G401.6 (cell line): Measurements from ENCODE around the gene CTBP2.

Experiments used
- FAIRE-seq: peaks from 2 replicates; lab custom pipeline; 2012; peaks lifted over from hg19 to GRCh38; lab: Jason Lieb, UNC

The CTBP2 gene

GRCh38 chr10:125159932-125160855 is at the start of gene CTBP2:
TSS of gene CTBP2 (minus strand) at chr10:125160563.
- FAIRE-seq, result no peak

- FAIRE-seq, result no peak
Observed at GRCh38 chr10:125209591-125210355, 49.4 kb upstream of the CTBP2 start.

DNA sequence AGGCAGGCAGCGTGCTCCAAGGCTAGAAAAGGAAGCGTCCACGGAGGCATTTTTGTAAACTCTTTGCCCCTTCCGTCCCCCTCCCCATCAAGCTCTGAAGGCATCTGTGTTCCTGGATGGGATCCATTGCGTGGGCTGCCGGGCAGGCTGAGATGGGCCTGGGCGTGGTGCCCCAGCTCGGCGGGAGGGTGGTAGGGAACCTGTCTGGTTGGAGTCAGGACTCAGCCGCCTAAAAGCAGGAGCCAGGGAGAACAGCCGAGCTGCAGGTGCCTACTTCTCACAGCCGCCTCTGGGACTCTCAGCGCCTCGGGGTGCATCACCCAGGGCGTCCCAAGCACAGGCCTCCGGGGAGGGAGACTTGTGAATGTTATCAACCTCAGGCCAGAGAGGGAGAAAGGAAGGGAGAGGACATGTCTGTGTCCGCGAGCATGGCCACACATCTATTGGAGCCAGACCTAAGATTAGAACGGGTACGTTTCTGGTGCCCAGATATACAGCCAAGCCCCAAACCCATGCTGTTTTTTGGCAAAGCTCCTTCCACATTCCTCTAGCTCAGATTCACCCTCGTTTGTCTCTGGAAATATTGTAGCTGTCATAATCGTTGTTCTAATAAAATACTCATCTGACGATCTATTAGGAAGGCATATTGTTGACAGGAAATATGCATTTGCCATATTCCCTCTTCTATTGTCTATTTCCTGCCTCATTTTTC is 48.6 kb upstream of the CTBP2 start:
- FAIRE-seq, result no peak

GRCh38 chr10:125206623-125207022 is 46.3 kb upstream of the CTBP2 start:
- no peak for FAIRE-seq

GRCh38 chr10:125205431-125205830 is 45.1 kb upstream of the CTBP2 start:
- FAIRE-seq, result no peak

DNA sequence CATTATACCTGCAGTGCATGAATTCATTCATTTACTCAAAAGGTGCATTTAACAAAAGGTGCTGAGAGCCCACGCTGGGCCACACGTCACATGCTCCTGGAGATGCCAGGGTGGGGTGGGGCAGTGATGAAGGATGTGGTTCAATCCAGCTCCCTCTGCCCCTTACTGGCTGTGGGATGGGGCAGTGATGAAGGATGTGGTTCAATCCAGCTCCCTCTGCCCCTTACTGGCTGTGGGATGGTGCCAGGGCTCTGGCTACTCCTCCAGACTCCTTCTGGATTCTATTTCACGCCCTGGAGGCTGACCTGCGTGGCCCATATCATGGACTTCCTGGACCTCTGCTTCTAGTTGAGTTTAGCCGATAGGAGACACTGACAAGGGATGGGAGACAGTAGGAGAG is 44.0 kb upstream of the CTBP2 start:
- FAIRE-seq, result no peak

DNA sequence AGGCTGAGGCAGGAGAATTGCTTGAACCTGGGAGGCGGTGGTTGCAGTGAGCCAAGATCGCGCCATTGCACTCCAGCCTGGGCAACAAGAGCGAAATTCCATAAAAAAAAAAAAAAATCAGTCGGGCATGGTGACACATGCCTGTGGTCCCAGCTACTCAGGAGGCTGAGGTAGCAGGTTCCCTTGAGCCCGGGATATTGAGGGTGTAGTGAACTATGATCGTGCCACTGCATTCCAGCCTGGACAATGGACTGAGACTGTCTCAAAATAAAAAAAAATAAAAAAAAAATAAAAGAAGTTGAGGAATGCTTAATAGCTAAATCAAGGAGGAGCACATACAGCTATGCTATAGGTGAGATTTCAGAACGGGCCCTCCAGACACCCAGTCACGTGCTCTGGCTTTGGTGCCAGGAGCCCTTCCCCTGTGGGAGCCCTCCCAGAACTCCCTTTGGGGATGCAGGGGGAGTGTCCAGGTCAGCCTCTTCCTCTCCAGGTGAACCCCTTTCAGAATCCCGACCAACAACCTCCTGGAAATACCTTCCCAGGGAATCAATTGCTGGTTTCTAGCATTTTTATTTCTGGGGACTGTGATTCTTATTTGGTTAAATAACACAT is 42.9 kb upstream of the CTBP2 start:
- FAIRE-seq, result no peak

DNA sequence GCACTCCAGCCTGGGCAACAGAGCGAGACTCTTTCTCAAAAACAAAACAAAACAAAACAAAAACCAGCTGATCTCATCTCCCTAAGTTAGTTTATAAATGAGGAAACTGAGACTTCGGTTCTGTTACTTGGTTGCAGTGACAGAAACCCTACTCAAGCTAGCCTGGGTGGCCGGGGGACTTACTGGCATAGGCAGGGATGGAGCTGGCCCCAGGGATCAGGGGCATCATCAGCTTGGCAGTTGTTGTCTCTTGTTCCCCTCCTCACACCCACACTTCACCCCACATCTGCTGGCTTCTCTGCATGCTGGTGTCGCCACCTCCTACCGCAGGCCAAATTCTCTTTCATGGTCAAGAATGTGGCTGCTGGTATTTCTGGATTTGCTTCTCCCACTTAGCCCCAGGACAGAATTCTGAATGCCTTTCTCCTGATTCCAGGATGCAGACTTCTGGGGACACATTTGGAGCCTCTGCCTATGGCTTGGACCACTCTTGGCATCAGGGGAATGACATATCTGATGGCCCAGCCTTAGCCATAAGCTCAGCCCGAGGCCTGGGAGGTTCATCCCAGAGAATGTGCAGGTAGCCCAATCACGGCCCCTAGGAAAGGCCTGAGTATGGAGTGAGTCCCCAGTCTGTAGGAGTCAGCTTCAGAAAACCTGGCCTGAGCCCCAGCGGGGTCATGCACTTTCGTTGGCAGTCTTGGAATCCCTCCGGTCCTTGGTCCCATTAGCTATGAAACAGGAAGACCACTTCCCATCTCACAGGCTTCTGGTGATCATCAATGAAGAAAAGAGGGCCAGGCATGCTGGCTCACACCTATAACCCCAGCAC is 41.6 kb upstream of the CTBP2 start:
- no peak for FAIRE-seq

- FAIRE-seq, result no peak
Observed at GRCh38 chr10:125201108-125201524, 40.8 kb upstream of the CTBP2 start.

DNA sequence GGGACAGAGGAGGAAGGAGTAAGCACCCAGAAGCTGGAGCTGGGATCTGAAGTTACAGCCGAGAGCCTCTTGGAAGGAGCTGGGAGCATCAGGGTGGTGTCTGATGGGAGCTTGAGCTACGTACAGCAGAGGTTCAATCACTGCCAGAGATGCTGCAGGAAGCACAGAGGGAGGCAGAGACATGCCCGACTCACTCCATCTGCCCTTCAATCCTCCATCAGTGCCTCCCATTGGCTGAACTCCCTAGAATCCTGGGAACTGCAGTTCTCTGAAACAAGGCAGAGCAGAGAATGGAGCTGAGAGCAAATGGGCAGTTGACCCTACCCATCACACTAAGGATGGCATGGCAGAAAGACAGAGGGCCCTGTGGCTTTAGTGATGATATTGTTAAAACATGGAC is 40.0 kb upstream of the CTBP2 start:
- FAIRE-seq, result no peak

GRCh38 chr10:125199270-125199669 is 38.9 kb upstream of the CTBP2 start:
- FAIRE-seq, result no peak

- no peak for FAIRE-seq
Observed at GRCh38 chr10:125194814-125195213, 34.5 kb upstream of the CTBP2 start.

GRCh38 chr10:125193306-125193877 is 33.0 kb upstream of the CTBP2 start:
- FAIRE-seq, result no peak

DNA sequence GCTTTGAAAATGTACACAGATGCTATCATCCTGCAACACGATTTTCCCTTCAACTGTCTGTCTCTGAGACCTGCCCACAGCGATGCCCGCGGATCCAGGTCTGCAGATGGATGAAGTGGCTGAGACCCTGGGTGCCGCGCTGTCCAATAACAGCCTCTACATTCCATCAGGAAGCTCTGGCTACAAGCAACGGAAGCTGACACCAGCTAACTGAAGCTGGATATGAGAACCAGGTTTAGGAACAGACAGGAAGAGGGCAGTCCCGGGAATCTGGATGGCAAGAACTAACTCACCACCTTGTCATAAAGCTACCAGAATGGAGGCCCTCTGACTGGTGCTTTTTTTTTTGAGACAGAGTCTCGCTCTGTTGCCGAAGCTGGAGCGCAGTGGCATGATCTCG is 32.3 kb upstream of the CTBP2 start:
- FAIRE-seq, result no peak

- no peak for FAIRE-seq
Observed at GRCh38 chr10:125192005-125192404, 31.6 kb upstream of the CTBP2 start.

DNA sequence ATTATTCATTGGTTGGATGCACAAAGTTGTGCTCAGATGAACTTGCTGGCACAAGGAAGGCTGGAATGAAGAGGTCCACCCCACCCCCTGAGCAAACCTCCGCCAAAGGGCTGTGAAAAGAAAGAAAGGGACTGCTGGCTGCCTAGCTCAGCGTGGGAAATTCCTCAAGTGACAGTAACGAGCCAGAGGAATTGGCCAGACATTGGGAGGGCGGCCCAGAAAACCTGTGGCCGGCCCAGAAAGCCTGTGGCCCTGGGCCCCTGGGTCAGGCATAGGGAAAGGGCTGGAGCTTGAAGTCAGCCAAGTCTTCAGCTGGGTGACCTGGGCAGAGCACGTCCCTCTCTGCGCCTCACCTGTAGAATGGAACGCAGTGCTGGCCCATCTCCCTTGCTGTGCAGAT is 30.6 kb upstream of the CTBP2 start:
- no peak for FAIRE-seq

- FAIRE-seq, result no peak
Observed at GRCh38 chr10:125190414-125190813, 30.1 kb upstream of the CTBP2 start.

GRCh38 chr10:125189162-125189561 is 28.8 kb upstream of the CTBP2 start:
- FAIRE-seq, result no peak

GRCh38 chr10:125187238-125188194 is 27.2 kb upstream of the CTBP2 start:
- FAIRE-seq, result no peak
